Hepatocyte (in vitro differentiated cells): ENCODE measurements around the gene SERINC5.

Experiments used
- EZH2 ChIP-seq: fragments of 200-600 bp; sonication (generic); IDR thresholded peaks from 2 replicates; pipeline ENCODE4 v1.6.1; 2016; ENCODE audit warnings: antibody characterized with exemption, mild to moderate bottlenecking, borderline replicate concordance
- EZH2phosphoT487 ChIP-seq: fragments of 200-600 bp; sonication (generic); IDR thresholded peaks from one replicate; pipeline ENCODE4 v1.6.1; 2018; ENCODE audit warnings: antibody characterized with exemption, mild to moderate bottlenecking, low read depth, moderate library complexity; ENCODE audit not compliant: unreplicated experiment, severe bottlenecking
- TF ChIP-seq, protein P1 (sequence below): fragments of 200-600 bp; sonication (generic); IDR thresholded peaks from 2 replicates; pipeline ENCODE4 v1.5.1; 2016; ENCODE audit warnings: antibody characterized with exemption, mild to moderate bottlenecking; ENCODE audit not compliant: poor library complexity

DNA sequence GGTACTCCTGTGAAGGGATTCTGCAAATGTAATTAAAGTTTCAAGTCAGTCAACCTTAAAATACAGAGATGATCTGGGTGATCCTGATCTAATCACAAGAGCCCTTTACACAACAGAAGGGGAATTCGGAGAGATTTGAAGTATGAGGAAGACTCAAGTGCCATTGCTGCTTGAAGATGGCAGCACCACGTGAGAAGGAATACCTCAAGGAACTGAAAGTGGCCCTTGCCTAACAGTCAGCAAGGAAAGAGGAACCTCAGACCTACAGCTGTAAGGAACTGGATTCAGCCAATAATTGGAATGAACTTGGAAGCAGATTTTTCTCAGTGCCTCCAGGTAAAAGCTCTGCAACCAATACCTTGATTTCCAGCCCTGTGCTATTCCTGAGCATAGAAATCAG, 133.3 kb downstream of the SERINC5 start:
- TF ChIP-seq, protein P1, sequence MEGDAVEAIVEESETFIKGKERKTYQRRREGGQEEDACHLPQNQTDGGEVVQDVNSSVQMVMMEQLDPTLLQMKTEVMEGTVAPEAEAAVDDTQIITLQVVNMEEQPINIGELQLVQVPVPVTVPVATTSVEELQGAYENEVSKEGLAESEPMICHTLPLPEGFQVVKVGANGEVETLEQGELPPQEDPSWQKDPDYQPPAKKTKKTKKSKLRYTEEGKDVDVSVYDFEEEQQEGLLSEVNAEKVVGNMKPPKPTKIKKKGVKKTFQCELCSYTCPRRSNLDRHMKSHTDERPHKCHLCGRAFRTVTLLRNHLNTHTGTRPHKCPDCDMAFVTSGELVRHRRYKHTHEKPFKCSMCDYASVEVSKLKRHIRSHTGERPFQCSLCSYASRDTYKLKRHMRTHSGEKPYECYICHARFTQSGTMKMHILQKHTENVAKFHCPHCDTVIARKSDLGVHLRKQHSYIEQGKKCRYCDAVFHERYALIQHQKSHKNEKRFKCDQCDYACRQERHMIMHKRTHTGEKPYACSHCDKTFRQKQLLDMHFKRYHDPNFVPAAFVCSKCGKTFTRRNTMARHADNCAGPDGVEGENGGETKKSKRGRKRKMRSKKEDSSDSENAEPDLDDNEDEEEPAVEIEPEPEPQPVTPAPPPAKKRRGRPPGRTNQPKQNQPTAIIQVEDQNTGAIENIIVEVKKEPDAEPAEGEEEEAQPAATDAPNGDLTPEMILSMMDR = no peak
- TF ChIP-seq EZH2phosphoT487 (no peak), EZH2 (no peak)
